Kasumi-1 (cell line): ENCODE measurements around the gene PTPRG.

Source experiments
- DNase-seq, 2 experiments: peaks; one replicate each; lab custom pipeline; 2025; lab: John Stamatoyannopoulos, UW

Gene PTPRG

DNA sequence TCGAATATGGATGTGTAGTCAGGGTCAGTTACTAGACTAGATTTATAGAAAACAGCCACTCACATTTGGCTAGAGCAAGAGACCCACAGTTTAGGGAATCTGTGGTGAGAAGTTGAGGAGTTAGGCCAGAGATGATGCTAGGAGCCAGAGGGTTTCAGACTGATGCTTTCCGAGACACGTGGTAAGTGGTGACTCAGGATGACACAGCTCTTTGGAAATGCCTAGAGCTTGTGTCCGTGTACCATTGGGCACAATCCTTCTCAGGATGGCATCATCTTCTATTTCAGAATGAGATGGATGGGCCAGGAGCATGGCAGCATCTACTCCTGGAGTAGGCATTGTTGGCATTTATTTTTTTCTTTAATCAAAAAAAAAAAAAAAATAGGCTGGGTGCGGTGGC, 28.5 kb downstream of the PTPRG start:
- DNase-seq: no peak

DNA sequence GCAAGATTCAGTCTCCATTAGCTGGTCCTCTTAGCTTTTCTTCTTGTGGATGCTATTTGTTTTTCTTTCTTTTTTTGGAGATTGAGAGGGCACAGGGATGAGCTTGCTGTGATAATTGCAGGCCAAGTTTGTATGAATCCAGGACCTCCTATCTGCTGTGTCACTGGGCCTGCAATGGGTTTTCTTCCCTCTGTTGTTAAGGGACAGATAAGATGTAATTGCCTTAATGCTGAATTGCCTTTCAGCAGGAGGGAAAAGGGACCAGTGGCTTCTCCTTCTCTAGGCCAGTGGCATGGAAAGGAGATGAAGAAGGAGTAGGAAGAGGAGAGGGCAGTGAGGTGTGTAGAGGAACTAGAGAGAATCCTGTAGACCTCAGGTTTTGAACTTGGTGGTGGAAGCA, 29.9 kb downstream of the PTPRG start:
- no peak for DNase-seq

- no peak for DNase-seq
Observed at GRCh38 chr3:61593446-61594029, 32.2 kb downstream of the PTPRG start.

- DNase-seq: no peak
Observed at GRCh38 chr3:61594144-61594963, 33.0 kb downstream of the PTPRG start.

- DNase-seq: no peak
Observed at GRCh38 chr3:61594964-61595285, 33.6 kb downstream of the PTPRG start.

DNA sequence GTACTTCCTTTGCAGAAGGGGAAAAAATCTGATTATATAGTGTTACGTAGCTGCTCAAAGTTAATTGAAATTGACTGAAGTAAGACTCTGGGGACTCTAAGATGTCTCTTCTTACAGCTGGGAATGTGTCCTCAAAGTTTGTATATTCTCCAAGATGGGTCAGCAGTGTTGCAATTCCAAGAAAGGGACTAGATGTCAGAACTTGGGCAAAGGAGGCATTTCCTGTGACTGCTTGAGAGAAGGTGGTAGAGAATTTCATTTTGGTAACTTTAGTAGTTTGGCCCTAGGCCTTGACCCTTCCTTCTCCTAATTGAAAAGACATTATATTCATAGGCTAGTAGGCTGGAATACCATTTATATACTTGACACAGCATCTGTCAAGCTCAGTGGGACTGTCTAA, 33.9 kb downstream of the PTPRG start:
- DNase-seq: no peak

GRCh38 chr3:61595826-61596225, 34.5 kb downstream of the PTPRG start:
- DNase-seq: no peak

GRCh38 chr3:61597906-61598305, 36.5 kb downstream of the PTPRG start:
- DNase-seq: no peak

DNA sequence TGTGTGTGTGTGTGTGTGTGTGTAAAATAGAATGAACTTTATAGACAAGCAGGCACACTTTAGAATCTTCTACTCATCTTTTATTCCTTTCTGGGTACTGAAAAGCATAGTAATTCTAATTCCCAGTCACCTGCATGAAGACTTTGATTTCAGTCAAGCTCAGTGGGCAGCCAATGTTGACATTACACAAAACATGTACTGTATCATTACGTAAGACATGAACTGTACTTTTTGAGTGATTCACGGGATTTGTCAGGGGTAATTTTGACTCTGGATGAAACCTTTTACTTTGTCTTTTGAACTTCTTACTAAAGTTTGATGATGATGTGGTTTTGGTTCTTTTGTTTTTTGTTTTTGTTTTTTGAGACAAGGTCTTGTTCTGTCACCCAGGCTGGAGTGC, 38.8 kb downstream of the PTPRG start:
- no peak for DNase-seq

DNA sequence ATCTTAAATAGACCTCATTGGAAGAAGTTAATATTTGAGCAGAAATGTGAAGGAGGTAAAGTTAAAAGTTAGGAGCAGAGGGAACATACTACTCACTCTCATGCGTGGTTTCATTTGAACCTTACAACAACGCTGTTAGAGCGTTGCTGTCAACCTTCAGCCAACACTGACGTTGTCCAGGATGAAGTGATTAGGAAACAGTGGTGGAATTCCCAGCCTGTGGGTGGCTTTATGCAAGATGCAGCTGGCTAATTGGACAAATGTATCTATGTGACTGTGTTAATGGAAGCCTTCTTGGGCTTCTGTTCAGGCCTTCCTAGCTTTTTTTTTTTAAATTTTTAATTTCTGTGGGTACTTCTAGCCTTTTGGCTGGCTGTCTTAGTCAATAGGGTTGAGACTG, 40.5 kb downstream of the PTPRG start:
- no peak for DNase-seq

- no peak for DNase-seq
Observed at GRCh38 chr3:61602466-61602865, 41.1 kb downstream of the PTPRG start.

- DNase-seq: no peak
Observed at GRCh38 chr3:61605589-61606175, 44.3 kb downstream of the PTPRG start.

- no peak for DNase-seq
Observed at GRCh38 chr3:61606196-61606595, 44.8 kb downstream of the PTPRG start.

DNA sequence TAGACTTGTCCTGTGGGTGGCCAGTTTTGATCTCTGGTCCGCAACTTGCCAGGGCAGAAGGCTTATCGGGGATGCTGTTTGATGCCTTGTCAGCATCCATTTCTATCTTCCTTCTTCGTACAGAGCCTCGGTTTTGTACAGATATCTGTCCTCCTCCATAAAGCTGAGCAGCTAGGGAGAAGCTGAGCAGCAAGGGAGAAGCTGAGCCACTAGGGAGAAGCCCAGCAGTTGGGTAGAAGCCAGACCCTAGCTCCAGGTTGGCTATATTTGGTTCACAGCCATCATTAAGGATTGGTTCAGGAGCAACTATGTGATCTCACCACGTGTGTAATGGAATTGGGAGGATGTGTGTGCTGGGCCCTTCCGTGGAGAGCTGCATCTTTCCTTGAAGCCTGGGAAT, 46.7 kb downstream of the PTPRG start:
- no peak for DNase-seq

DNA sequence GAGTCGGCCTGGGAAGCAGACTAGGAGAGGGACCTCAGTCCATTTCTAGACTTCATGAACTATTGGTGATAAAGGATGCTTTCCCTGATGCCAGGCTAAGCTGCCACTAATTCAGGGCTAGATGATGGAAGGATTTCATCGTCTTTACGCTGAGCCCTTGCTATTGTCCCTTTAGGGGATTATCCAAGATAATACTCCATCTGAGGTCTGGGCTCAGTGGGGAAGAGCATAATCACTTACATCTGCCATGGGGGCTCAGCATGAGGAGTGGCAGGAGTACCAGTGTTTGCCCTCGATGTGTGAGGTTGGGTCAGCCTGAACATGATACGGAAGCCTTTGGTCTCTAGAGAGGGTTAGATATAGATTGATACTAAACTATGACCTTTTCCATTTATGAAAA, 47.3 kb downstream of the PTPRG start:
- DNase-seq: no peak

DNA sequence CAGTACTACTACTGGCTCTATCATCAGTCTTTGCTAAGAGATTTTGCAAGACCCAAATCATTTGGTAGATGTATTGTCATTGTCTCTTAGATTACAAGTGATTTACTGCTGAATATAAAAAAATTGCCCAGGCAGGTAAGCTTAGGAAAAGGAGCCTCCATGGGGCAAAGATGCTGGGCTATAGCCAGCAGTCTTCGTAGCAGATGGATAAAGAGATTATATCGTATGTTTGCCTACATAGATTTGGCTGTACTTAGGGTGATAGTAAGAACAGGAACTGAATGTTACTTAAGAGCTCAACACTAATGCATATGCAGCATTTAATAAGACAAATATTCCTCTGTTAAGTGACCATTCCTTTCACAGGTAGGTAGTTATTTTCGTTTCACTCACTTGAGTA, 48.9 kb downstream of the PTPRG start:
- no peak for DNase-seq

- DNase-seq: no peak
Observed at GRCh38 chr3:61612211-61613194, 51.1 kb downstream of the PTPRG start.

GRCh38 chr3:61613666-61614065, 52.3 kb downstream of the PTPRG start:
- DNase-seq: no peak

- no peak for DNase-seq
Observed at GRCh38 chr3:61615643-61616042, 54.3 kb downstream of the PTPRG start.

DNA sequence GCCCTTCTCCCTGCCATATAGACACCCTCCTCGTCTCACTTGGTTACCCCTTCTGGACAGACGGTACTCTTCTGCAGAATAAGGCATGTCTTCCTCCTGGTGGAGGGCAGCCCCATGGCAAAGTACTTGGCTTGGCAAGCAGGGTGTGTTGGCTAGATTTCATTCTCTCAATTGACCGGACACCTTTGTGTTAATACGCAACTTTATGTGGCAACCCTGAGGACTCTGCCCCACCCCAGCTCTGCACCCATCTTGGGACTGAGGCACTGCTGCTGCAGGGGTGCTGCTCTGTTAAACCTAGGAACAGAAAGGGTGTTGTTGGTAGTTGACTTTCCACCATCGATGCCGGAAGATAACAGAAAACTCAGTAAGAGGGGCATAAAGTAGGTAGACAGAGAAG, 55.2 kb downstream of the PTPRG start:
- DNase-seq: no peak

DNA sequence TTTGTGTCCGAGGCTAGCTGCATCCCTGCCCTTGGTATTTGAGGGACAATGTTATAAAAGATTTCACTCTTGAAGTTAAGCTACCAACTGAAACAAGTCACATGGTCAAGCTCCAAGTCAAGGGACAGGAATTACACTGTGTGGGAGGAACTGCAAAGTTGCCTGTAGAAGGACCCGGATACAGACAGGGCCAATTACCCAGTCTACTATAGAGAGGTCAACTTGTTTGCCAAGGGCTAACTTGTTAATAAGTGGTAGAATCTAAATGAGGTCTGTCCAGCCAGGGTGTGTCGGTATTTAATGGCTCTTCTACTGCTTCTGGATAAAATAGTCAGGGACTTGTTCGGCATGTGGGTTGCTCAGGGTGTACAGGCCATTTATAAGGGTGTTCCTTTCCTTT, 55.7 kb downstream of the PTPRG start:
- no peak for DNase-seq

- no peak for DNase-seq
Observed at GRCh38 chr3:61617651-61618050, 56.3 kb downstream of the PTPRG start.
